HCT116 (cell line): ENCODE results near the gene APBA3. TPM values are rescaled to one million over a fixed set of nuclear protein-coding genes. Genes with fewer than 3 reads are reported as not detected.

Experiments
- ATAC-seq: fragments of 200-7000 bp; cut with Tn5 transposase; 2 replicates; pipeline ENCODE4 v1.9.1; 2020; ENCODE audit warnings: mild to moderate bottlenecking, moderate library complexity
- BruUV-seq: library from RNA; stranded (reverse); fragments of 400-500 nt; replicated peaks from 2 replicates; lab custom pipeline; 2021; lab: Mats Ljungman, UMichigan
- CTCF ChIA-PET: fragments of 300-600 bp; sonication (Branson Sonifier 250); formaldehyde crosslinking; loops from one replicate; lab custom pipeline; 2021; ENCODE audit warnings: antibody characterized with exemption; lab: Charles Lee
- POLR2A ChIA-PET: fragments of 300-600, 350-600 bp; sonication (Branson Sonifier 250); formaldehyde crosslinking; loops from one replicate; lab custom pipeline; 2021; ENCODE audit warnings: antibody characterized with exemption; lab: Charles Lee
- RAD21 ChIA-PET, 2 experiments: fragments of 300-600 bp; sonication (Branson Sonifier 250); formaldehyde crosslinking; loops; one replicate each; lab custom pipeline; 2023; ENCODE audit warnings: low total read pairs in 2 of 2; ENCODE audit not compliant: uncharacterized antibody in 2 of 2, unreplicated experiment in 2 of 2, low non-redundant PET in 1 of 2; lab: Charles Lee
- DNase-seq: peaks from one replicate; pipeline ENCODE4 v3.0.0-alpha.2; 2010; ENCODE audit warnings: low read depth, low spot score
- H2AFZ ChIP-seq: fragments of 200-600 bp; shearing (Covaris generic), sonication (generic); 2 replicates; pipeline ENCODE4 v1.6.1; 2017; ENCODE audit warnings: low read depth, mixed run types, mixed read lengths, antibody characterized with exemption, low read length; ENCODE audit not compliant: poor library complexity, severe bottlenecking
- H3K27ac ChIP-seq: 2 replicates; pipeline ENCODE4 v1.5.1; 2012; ENCODE audit warnings: low read depth, low read length
- H3K27me3 ChIP-seq: fragments of 200-600 bp; sonication (generic); 2 replicates; pipeline ENCODE4 v1.6.1; 2016; ENCODE audit warnings: mixed run types, low read length, mixed read lengths; ENCODE audit not compliant: insufficient read depth
- H3K36me3 ChIP-seq, 2 experiments: fragments of 200-500 bp in 1 of 2; fragments of 200-600 bp in 1 of 2; sonication (Bioruptor generic) in 1 of 2; sonication (generic) in 1 of 2; 2 replicates each; pipeline versions ENCODE4 v1.5.1 to v1.6.1; 2014 to 2016; ENCODE audit warnings: low read length in 2 of 2, inconsistent platforms in 1 of 2, mixed read lengths in 1 of 2, mixed run types in 1 of 2; ENCODE audit not compliant: insufficient read depth in 2 of 2, control insufficient read depth in 1 of 2
- H3K4me1 ChIP-seq, 2 experiments: fragments of 200-600 bp in 1 of 2; sonication (generic) in 1 of 2; 2 replicates each; pipeline versions ENCODE4 v1.5.1 to v1.6.1; 2012 to 2017; ENCODE audit warnings: low read length in 2 of 2, inconsistent platforms in 1 of 2, mild to moderate bottlenecking in 1 of 2, mixed read lengths in 1 of 2, mixed run types in 1 of 2, moderate library complexity in 1 of 2; ENCODE audit not compliant: insufficient read depth in 2 of 2, control insufficient read depth in 1 of 2
- H3K4me2 ChIP-seq: fragments of 200-600 bp; sonication (generic); 2 replicates; pipeline ENCODE4 v1.6.1; 2017; ENCODE audit warnings: mixed run types, low read length, mixed read lengths
- H3K4me3 ChIP-seq, 2 experiments: fragments of 200-600 bp in 1 of 2; sonication (generic) in 1 of 2; replicated peaks in 1 of 2; 2 replicates each; pipeline ENCODE4 v1.5.1; 2011 to 2016; ENCODE audit warnings: low read length in 2 of 2, control low read depth in 1 of 2, low read depth in 1 of 2, mild to moderate bottlenecking in 1 of 2, mixed read lengths in 1 of 2, mixed run types in 1 of 2
- H3K79me2 ChIP-seq: fragments of 200-600 bp; sonication (generic); 2 replicates; pipeline ENCODE4 v1.6.1; 2017; ENCODE audit warnings: mild to moderate bottlenecking, mixed run types, low read length, moderate library complexity, mixed read lengths; ENCODE audit not compliant: insufficient read depth
- H3K9ac ChIP-seq: fragments of 200-600 bp; sonication (generic); 2 replicates; pipeline ENCODE4 v1.6.1; 2016; ENCODE audit warnings: low read length, mixed read lengths
- H3K9me2 ChIP-seq: fragments of 200-600 bp; sonication (generic), shearing (Covaris generic); 2 replicates; pipeline ENCODE4 v1.6.1; 2017; ENCODE audit warnings: mixed run types, mild to moderate bottlenecking, moderate library complexity; ENCODE audit not compliant: insufficient read depth
- H3K9me3 ChIP-seq, 2 experiments: fragments of 200-500 bp in 1 of 2; fragments of 200-600 bp in 1 of 2; sonication (Bioruptor generic) in 1 of 2; sonication (generic) in 1 of 2; 2 replicates each; pipeline ENCODE4 v1.6.1; 2014 to 2017; ENCODE audit warnings: low read length in 2 of 2, mixed read lengths in 2 of 2, inconsistent platforms in 1 of 2, low read depth in 1 of 2, mild to moderate bottlenecking in 1 of 2, mixed run types in 1 of 2, moderate library complexity in 1 of 2; ENCODE audit not compliant: control insufficient read depth in 1 of 2, insufficient read depth in 1 of 2
- H4K20me1 ChIP-seq: fragments of 200-600 bp; sonication (generic), shearing (Covaris generic); 2 replicates; pipeline ENCODE4 v1.6.1; 2017; ENCODE audit warnings: mixed run types, mild to moderate bottlenecking, moderate library complexity; ENCODE audit not compliant: insufficient read depth
- CBX3 ChIP-seq: IDR thresholded peaks from 2 replicates; pipeline ENCODE4 v1.6.1; 2012; ENCODE audit warnings: low read depth
- CTCF ChIP-seq, 3 experiments: fragments of 200-600 bp in 1 of 3; sonication (generic) in 1 of 3; IDR thresholded peaks in 2 of 3; conservative IDR thresholded peaks in 1 of 3; 2 replicates each; pipeline ENCODE4 v1.5.1; 2012 to 2017; ENCODE audit warnings: low read depth in 2 of 3, low read length in 2 of 3, antibody characterized with exemption in 1 of 3, borderline replicate concordance in 1 of 3, control low read depth in 1 of 3, mild to moderate bottlenecking in 1 of 3, mixed read lengths in 1 of 3, mixed run types in 1 of 3, moderate library complexity in 1 of 3; ENCODE audit not compliant: insufficient read depth in 1 of 3
- EGR1 ChIP-seq: IDR thresholded peaks from 2 replicates; pipeline ENCODE4 v1.6.1; 2012; ENCODE audit warnings: low read depth
- ELF1 ChIP-seq: IDR thresholded peaks from 2 replicates; pipeline ENCODE4 v1.6.1; 2012; ENCODE audit warnings: low read depth, borderline replicate concordance
- EZH2 ChIP-seq: fragments of 200-600 bp; sonication (generic); IDR thresholded peaks from 2 replicates; pipeline ENCODE4 v1.6.1; 2017; ENCODE audit warnings: antibody characterized with exemption, mixed run types
- EZH2phosphoT487 ChIP-seq: fragments of 200-600 bp; IDR thresholded peaks from 2 replicates; pipeline ENCODE4 v1.6.1; 2018; ENCODE audit warnings: antibody characterized with exemption, borderline replicate concordance
- FOSL1 ChIP-seq: IDR thresholded peaks from 2 replicates; pipeline ENCODE4 v1.6.1; 2012; ENCODE audit warnings: low read depth
- JUND ChIP-seq: IDR thresholded peaks from 2 replicates; pipeline ENCODE4 v1.6.1; 2012
- POLR2AphosphoS5 ChIP-seq: IDR thresholded peaks from 2 replicates; pipeline ENCODE4 v1.6.1; 2011; ENCODE audit warnings: mild to moderate bottlenecking, low read depth, low read length, moderate library complexity
- REST ChIP-seq: IDR thresholded peaks from 2 replicates; pipeline ENCODE4 v1.6.1; 2012; ENCODE audit warnings: low read depth
- SIN3A ChIP-seq: IDR thresholded peaks from 2 replicates; pipeline ENCODE4 v1.6.1; 2012; ENCODE audit warnings: low read depth
- SP1 ChIP-seq: IDR thresholded peaks from 2 replicates; pipeline ENCODE4 v1.6.1; 2012; ENCODE audit warnings: low read depth
- TCF7L2 ChIP-seq: IDR thresholded peaks from 2 replicates; pipeline ENCODE4 v1.7.0; 2011; ENCODE audit warnings: borderline replicate concordance, inconsistent platforms; ENCODE audit not compliant: insufficient read depth, insufficient read length; ENCODE audit errors: extremely low read depth
- ZFX ChIP-seq: fragments of 450-650 bp; IDR thresholded peaks from 2 replicates; pipeline ENCODE4 v1.6.1; 2017
- intact Hi-C: fragments of 100-400 bp; cut with micrococcal nuclease; formaldehyde crosslinking; loops from 2 replicates; pipeline ENCODE4 v1.10.0; 2022
- total RNA-seq: library from RNA; stranded (reverse); gene quantifications from one replicate; pipeline ENCODE4 v1.2.1, GENCODE V29; 2021; ENCODE audit not compliant: unreplicated experiment
- TF ChIP-seq, protein P1 (sequence below): IDR thresholded peaks from 2 replicates; pipeline ENCODE4 v1.6.1; 2012

Gene APBA3
- total RNA-seq, 1 experiment from 2014 or later, result 29.5 TPM

GRCh38 chr19:3750211-3750610 is 11.3 kb downstream of the APBA3 start:
- intact Hi-C loops, result no loop called here
- RAD21 ChIA-PET, result no interaction called here

More at GRCh38 chr19:3750211-3750610, 11.3 kb downstream of the APBA3 start:
- no peaks in the 10 kb centered on the region for H3K79me2 ChIP-seq
- H3K4me3 ChIP-seq, result no peak overlapping the region
- no peak overlapping the region for H3K4me2 ChIP-seq
- DNase-seq (no peak), ATAC-seq (no peak)
- H3K9ac ChIP-seq, result no peak overlapping the region
- H3K27ac ChIP-seq, result no peak overlapping the region
- POLR2A ChIA-PET, result interaction anchor here (1.1 kb wide), 1 partner anchor 12 kb away, joined by 4 read pairs; the partner anchor contains the start of gene MRPL54
- no peaks in the 10 kb centered on the region for H3K4me1 ChIP-seq
- BruUV-seq, result no TSS peak
- no peaks in the 10 kb centered on the region for H3K9me3 ChIP-seq
- H4K20me1 ChIP-seq, result no peaks in the 10 kb centered on the region
- CTCF ChIA-PET, result no interaction called here
- TF ChIP-seq EGR1 (no peak), TCF7L2 (no peak), FOSL1 (no peak), EZH2phosphoT487 (no peak), CBX3 (no peak), ZFX (no peak), REST (no peak), SP1 (no peak), CTCF (IDR thresholded peaks at IDR 0.05 in 2 of 3, conservative IDR thresholded peaks at IDR 0.05 in 1 of 3; ENCODE audit: borderline replicate concordance in 1 of 3, insufficient read depth in 1 of 3, low read depth in 2 of 3, low read length in 2 of 3) (no peak), SIN3A (no peak), ELF1 (no peak), EZH2 (no peak), POLR2AphosphoS5 (no peak), JUND (no peak)
- TF ChIP-seq, protein P1, sequence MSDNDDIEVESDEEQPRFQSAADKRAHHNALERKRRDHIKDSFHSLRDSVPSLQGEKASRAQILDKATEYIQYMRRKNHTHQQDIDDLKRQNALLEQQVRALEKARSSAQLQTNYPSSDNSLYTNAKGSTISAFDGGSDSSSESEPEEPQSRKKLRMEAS, result no peak
- no peaks in the 10 kb centered on the region for H3K27me3 ChIP-seq
- no peak overlapping the region for H2AFZ ChIP-seq
- H3K9me2 ChIP-seq, result no peaks in the 10 kb centered on the region
- peaks cover 0 to 3% of the 10 kb centered on the region in 2 experiments; a peak in 2 of 4 replicates for H3K36me3 ChIP-seq
